ENCODE data around the gene SLC25A48. TPM values are rescaled to one million over a fixed set of nuclear protein-coding genes. Genes with fewer than 3 reads are reported as not detected.

Gene SLC25A48
- polyA plus RNA-seq, 1 donor (not counting 4 experiments of a cell fraction or from before 2014, with no cell fraction given), result not detected

DNA sequence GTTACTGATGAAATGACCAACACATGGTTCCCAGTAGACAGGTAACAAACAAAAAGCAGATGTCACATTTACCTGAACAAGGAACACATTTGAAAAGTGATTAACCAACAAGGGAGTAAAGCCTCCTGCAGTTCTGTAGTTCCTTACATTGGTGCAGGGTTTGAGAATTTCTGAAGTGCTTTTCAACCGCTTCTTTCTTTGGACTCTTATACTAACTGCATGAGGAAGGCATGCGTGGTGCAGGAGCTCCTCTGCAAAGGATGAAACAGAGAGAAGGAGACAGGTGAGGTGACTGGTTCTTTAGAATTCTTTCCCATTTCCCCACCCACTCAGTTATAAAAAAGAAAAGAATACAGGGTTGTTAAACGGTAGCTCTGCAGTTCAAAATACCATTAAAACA is 65.8 kb downstream of the SLC25A48 start:
- no peak overlapping the region for H3K4me3 ChIP-seq (ENCODE audit: control insufficient read depth in 2 of 3, extremely low read depth in 1 of 3, insufficient read depth in 2 of 3, low read depth in 1 of 3, low read length in 3 of 3)
- no peak for DNase-seq (ENCODE audit: low read depth, low spot score)
- H3K79me2 ChIP-seq (ENCODE audit: control insufficient read depth, insufficient read depth, low read length), result no peaks in the 10 kb centered on the region
- no peak overlapping the region for H3K4me2 ChIP-seq (ENCODE audit: control insufficient read depth, extremely low read depth, insufficient read depth, low read depth, low read length)
- no peak overlapping the region for H3K27ac ChIP-seq (ENCODE audit: control insufficient read depth, insufficient read depth, low read length)
- no peak for TF ChIP-seq EZH2 (IDR thresholded peaks at IDR 0.05; ENCODE audit: low read length)
- TF ChIP-seq, protein P1, sequence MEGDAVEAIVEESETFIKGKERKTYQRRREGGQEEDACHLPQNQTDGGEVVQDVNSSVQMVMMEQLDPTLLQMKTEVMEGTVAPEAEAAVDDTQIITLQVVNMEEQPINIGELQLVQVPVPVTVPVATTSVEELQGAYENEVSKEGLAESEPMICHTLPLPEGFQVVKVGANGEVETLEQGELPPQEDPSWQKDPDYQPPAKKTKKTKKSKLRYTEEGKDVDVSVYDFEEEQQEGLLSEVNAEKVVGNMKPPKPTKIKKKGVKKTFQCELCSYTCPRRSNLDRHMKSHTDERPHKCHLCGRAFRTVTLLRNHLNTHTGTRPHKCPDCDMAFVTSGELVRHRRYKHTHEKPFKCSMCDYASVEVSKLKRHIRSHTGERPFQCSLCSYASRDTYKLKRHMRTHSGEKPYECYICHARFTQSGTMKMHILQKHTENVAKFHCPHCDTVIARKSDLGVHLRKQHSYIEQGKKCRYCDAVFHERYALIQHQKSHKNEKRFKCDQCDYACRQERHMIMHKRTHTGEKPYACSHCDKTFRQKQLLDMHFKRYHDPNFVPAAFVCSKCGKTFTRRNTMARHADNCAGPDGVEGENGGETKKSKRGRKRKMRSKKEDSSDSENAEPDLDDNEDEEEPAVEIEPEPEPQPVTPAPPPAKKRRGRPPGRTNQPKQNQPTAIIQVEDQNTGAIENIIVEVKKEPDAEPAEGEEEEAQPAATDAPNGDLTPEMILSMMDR (optimal IDR thresholded peaks at IDR 0.05 in 1 of 3, IDR thresholded peaks at IDR 0.05 in 1 of 3, conservative IDR thresholded peaks at IDR 0.05 in 1 of 3; ENCODE audit: extremely low read depth in 1 of 3, insufficient read depth in 2 of 3, low read length in 3 of 3), result no peak
- H3K9me1 ChIP-seq (ENCODE audit: control insufficient read depth, extremely low read depth, insufficient read depth, low read length), result no peaks in the 10 kb centered on the region
- no peak overlapping the region for H2AFZ ChIP-seq (ENCODE audit: control insufficient read depth, low read length)
- peaks cover 14% of the 10 kb centered on the region for H3K27me3 ChIP-seq (ENCODE audit: control insufficient read depth, extremely low read depth, insufficient read depth, low read length)
- no peaks in the 10 kb centered on the region for H3K9me3 ChIP-seq (ENCODE audit: control insufficient read depth, low read depth, low read length)
- H3K4me1 ChIP-seq (ENCODE audit: control insufficient read depth, extremely low read depth, insufficient read depth, low read length), result no peaks in the 10 kb centered on the region
- no peak for FAIRE-seq
- H4K20me1 ChIP-seq (ENCODE audit: control insufficient read depth, extremely low read depth, insufficient read depth, low read length), result no peaks in the 10 kb centered on the region
- no peaks in the 10 kb centered on the region for H3K36me3 ChIP-seq (ENCODE audit: control insufficient read depth in 2 of 2, extremely low read depth in 1 of 2, insufficient read depth in 2 of 2, low read length in 2 of 2)
- H3K9ac ChIP-seq (ENCODE audit: control insufficient read depth, extremely low read depth, insufficient read depth, low read length), result no peak overlapping the region
- dilution Hi-C loops (cut with MboI; ENCODE audit: extremely low pct_ligation_motif_present, low sequenced_read_pairs), result no loop called here

DNA sequence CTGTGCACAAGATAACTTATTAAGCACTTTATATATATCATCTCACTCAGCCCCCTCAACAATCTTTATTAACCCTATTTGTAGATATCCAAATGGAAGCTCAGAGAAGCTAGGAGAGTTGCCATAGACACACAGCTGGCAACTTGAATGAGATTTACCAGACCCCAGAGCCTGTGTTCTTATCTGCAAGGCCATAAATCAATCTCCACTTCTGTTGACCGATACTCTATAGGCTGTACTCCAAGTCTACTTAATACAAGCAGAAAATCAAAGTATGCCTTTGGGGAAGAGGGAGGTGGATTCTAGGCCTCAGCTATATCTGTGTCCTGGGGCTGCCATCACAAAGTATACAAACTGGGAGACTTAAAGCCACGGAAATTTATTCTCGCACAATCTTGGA is 67.2 kb downstream of the SLC25A48 start:
- Histone ChIP-seq H3K4me3 (ENCODE audit: control insufficient read depth in 2 of 3, extremely low read depth in 1 of 3, insufficient read depth in 2 of 3, low read depth in 1 of 3, low read length in 3 of 3) (no peak overlapping the region), H4K20me1 (ENCODE audit: control insufficient read depth, extremely low read depth, insufficient read depth, low read length) (no peaks in the 10 kb centered on the region), H3K36me3 (ENCODE audit: control insufficient read depth in 2 of 2, extremely low read depth in 1 of 2, insufficient read depth in 2 of 2, low read length in 2 of 2) (no peaks in the 10 kb centered on the region), H3K27ac (ENCODE audit: control insufficient read depth, insufficient read depth, low read length) (no peak overlapping the region), H3K4me1 (ENCODE audit: control insufficient read depth, extremely low read depth, insufficient read depth, low read length) (no peaks in the 10 kb centered on the region), H3K79me2 (ENCODE audit: control insufficient read depth, insufficient read depth, low read length) (no peaks in the 10 kb centered on the region), H3K27me3 (ENCODE audit: control insufficient read depth, extremely low read depth, insufficient read depth, low read length) (peaks cover 15% of the 10 kb centered on the region), H3K9ac (ENCODE audit: control insufficient read depth, extremely low read depth, insufficient read depth, low read length) (no peak overlapping the region), H3K9me3 (ENCODE audit: control insufficient read depth, low read depth, low read length) (no peaks in the 10 kb centered on the region), H3K9me1 (ENCODE audit: control insufficient read depth, extremely low read depth, insufficient read depth, low read length) (no peaks in the 10 kb centered on the region), H3K4me2 (ENCODE audit: control insufficient read depth, extremely low read depth, insufficient read depth, low read depth, low read length) (no peak overlapping the region), H2AFZ (ENCODE audit: control insufficient read depth, low read length) (no peak overlapping the region)
- TF ChIP-seq, protein P1 (optimal IDR thresholded peaks at IDR 0.05 in 1 of 3, IDR thresholded peaks at IDR 0.05 in 1 of 3, conservative IDR thresholded peaks at IDR 0.05 in 1 of 3; ENCODE audit: extremely low read depth in 1 of 3, insufficient read depth in 2 of 3, low read length in 3 of 3), result no peak
- TF ChIP-seq EZH2 (IDR thresholded peaks at IDR 0.05; ENCODE audit: low read length), result no peak
- no peak for FAIRE-seq
- DNase-seq (ENCODE audit: low read depth, low spot score), result no peak
- dilution Hi-C loops (cut with MboI; ENCODE audit: extremely low pct_ligation_motif_present, low sequenced_read_pairs), result no loop called here

All from keratinocyte (primary cell).